GM20000 (cell line): ENCODE data around the gene ZNF343.

Experiments used
- DNase-seq: peaks from one replicate; pipeline ENCODE4 v3.0.0; 2012; ENCODE audit warnings: low spot score
- TF ChIP-seq, protein P1 (sequence below): IDR thresholded peaks from 2 replicates; pipeline ENCODE4 v1.5.1; 2012; ENCODE audit warnings: mild to moderate bottlenecking, control low read depth; ENCODE audit errors: extremely low read depth, missing control alignments

The ZNF343 gene

DNA sequence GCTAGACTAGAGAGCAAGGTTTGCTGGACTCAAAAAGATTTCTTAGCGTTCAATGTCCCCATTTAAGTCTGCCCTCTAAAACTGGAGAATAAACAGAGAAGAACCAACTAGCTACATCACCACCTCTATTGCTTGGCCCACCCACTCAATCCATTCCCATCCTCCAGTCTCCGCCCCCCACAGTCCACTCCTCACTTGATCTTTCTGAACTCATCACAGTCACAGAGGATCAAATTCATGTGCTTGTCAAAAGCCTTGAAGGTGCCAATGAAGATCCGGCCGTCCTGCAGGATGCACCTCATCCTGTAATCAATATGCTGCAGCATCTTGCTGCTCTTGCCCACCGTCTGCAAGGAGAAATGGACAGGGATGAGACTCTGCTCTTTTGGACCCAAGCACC is 41.3 kb downstream of the ZNF343 start:
- DNase-seq = no peak

DNA sequence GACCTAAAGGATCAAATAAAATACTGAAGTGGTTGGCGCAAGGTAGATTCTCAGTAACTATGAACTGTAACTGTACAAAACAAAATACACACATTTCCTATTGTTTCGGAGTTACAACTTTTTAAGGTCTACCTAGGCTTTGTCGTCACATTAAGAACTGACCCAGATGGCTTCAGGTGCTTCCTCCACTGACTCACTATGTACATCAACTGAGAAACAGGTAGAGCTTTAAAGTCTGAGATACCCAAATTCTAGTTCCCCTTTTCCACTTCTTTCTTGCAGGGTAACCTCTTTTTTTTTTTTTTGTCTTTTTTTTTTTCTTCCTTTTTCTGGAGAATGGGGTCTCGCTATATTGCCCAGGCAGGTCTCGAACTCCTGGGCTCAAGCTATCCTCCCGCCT is 43.6 kb downstream of the ZNF343 start:
- TF ChIP-seq, protein P1, sequence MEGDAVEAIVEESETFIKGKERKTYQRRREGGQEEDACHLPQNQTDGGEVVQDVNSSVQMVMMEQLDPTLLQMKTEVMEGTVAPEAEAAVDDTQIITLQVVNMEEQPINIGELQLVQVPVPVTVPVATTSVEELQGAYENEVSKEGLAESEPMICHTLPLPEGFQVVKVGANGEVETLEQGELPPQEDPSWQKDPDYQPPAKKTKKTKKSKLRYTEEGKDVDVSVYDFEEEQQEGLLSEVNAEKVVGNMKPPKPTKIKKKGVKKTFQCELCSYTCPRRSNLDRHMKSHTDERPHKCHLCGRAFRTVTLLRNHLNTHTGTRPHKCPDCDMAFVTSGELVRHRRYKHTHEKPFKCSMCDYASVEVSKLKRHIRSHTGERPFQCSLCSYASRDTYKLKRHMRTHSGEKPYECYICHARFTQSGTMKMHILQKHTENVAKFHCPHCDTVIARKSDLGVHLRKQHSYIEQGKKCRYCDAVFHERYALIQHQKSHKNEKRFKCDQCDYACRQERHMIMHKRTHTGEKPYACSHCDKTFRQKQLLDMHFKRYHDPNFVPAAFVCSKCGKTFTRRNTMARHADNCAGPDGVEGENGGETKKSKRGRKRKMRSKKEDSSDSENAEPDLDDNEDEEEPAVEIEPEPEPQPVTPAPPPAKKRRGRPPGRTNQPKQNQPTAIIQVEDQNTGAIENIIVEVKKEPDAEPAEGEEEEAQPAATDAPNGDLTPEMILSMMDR = no peak
- DNase-seq = no peak

More for the DNA sequence above, 41.3 kb downstream of the ZNF343 start:
- TF ChIP-seq, protein P1 = no peak

DNA sequence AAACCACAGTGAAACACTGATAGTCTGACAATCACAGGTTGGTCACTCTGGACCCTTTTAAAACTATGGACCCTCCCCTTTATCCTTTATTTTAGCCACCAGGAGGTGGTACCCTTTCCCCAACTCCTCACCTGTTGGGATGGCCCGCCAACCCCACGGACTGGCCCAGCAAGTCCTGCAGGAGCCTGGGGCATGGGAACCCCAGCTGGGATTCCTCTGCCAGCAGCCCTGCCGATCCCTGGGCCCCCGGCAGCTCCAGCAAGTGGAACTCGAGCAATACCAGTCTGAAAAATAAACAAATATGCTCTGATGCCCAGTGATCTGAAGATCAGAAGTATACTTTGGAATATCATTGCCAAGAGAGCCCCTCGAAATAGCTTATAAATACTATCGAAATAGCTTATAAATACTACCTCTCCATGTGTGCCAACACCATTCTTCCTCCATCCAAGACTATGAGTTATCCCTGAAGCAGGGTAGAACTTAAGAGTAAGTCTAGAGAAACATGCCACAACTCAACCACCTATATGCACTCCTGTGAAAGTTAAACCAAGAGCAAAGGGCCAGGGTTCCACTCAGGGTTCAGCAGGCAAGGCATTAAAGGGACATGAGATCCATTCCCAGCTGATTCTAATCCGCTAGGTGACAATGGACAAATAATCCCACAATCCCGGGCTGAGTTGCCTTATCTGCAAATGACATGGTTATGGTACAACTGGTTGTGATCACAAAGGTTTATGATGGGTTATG is 44.9 kb downstream of the ZNF343 start:
- TF ChIP-seq, protein P1 = no peak
- DNase-seq = no peak

DNA sequence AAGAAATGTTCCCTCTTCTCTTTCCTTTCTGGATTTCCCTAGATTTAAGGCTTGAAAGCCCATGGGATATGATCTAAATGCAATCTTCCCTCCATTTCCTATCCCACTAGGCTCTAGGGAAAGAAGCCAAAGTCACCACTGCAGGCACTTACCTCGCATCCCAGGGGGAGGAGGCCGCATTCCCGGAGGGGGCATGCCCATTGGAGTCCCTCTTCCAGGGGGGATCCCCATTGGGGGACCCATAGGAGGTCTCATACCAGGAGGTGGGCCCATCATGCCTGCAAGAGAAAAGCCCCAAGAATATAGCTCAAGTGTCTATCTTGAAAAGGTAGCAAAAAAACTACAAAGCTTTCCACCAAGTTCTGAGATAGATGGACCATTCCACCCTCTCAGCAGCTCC is 46.2 kb downstream of the ZNF343 start:
- TF ChIP-seq, protein P1 = no peak
- DNase-seq = no peak

DNA sequence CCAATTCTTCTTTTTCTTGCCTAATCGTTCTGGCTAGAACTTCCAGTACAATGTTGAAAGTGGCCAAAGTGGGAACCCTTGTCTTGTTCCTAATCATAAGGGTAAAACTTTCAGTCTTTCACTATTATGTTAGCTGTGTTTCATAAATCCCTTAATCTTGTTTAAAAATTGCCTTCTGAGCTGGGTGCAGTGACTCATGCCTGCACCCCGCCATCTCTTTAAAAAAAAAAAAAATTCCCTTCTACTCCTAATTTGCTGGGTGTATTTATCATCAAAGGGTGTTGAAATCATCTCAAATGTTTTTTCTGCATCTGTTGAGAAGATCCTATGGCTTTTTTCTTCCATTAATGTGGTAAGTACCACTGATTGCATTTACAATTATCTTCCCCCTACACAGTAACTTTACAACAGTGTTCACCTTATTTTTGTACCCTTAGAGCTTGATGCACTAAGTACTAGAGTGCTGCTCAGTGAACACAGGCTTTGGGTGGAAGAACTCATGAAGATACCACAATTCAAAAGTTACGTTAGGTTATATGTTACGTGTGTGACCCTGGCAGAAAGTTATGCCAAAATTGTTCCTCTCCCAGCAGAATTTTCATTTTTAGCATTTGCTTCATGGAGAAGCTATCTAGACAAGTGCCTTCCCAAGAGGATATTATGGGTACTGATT is 47.8 kb downstream of the ZNF343 start:
- DNase-seq = no peak
- TF ChIP-seq, protein P1 = no peak

DNA sequence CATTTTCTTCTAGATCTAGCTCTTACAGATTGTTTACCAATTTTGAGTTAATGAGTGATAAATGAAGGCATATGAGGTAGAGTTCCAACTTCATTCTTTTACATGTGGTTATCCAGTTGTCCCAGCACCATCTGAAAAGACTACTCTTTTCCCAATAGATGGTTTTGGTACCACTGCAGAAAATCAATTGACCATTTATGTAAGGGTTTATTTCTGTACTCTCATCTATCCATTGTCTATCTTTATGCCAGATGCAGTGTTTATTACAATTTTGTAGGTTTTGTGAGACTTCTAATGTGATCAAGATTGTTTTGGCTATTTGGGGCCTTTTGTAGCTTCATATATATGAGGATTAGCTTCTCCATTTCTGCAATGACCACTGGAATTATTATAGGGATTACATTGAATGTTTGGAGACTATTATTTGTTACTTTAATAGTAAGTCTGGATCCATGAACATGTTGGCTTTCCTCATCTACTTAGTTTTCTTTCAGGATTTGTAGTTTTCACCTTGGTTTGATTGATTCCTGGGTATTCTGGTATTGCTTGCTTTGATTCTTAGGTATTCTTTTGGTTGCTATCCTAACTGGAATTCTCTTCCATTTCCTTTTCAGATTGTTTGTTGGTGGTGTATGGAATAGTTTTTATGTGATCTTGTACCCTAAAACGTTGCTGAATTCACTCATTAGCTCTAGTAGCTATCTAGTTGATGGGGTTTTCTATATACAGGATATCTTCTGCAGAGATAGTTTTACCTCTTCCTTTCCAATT is 48.5 kb downstream of the ZNF343 start:
- no peak for DNase-seq
- TF ChIP-seq, protein P1 = no peak
